ENCODE results near the gene ACSF2. TPM values are rescaled to one million over a fixed set of nuclear protein-coding genes. Genes with fewer than 3 reads are reported as not detected.

Gene ACSF2
- total and polyA plus RNA-seq, 2 of the 13 experiments (the other 11 are each of a cell fraction or from before 2014, with no cell fraction given): 87.3 to 109 TPM

DNA sequence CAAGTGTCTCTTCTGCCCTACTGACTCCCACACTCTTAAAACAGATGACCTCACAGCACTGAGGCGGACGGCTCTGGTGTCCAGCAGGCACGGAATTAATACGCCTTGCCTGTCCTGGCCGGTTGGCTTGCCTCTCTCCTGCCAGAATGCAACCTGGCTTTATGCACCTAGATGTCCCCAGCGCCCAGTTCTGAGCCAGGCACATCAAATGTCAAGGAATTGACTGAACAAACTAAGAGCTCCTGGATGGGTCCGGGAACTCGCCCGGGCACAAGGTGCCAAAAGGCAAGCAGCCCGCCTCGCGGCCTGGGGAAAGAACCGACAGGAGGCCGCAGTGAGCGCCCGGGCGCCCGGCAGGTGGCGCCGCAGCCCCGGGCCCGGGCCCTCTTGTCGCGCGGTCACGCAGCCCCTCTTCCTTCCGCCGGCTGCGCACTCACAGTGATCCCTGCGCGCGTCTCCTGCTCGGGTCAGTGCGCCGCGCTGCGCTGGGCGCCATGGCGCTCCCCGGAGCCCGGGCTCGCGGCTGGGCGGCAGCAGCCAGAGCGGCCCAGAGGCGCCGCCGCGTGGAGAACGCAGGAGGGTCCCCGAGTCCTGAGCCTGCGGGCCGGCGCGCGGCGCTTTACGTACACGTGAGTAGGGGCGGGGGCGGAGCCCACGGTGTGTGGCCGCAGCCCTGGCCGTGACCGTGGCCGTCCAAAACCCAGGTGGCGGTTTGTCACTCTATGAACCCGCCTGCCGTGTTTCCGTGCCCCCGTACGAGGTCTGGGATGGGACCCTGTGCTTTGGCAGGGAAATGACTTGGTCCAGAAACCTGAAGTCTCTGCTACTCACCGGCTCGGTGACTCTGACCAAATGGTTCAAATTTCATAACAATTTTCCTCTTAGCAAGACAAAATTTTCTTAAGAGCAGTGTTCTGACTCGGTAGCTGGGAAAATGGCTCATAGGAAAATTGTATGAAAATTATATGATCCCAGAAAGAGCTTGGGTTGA is 52.7 kb downstream of the ACSF2 start, which contains the start of gene RSAD1 (continued):
- TF ChIP-seq SMAD1 (CRISPR knock-in tag; IDR thresholded peaks at IDR 0.05; ENCODE audit: borderline replicate concordance, low read depth) (peak; percentile 100), ZFAT (CRISPR knock-in tag; conservative IDR thresholded peaks at IDR 0.05) (no peak), ATAD3A (CRISPR knock-in tag; IDR thresholded peaks at IDR 0.05) (no peak), SIN3A (IDR thresholded peaks at IDR 0.05; ENCODE audit: borderline replicate concordance, low read depth, low read length) (peak; percentile 83), ZNF263 (CRISPR knock-in tag; IDR thresholded peaks at IDR 0.05) (peak; percentile 76), AKAP8 (CRISPR knock-in tag; IDR thresholded peaks at IDR 0.05) (peak; percentile 91; the same call in 1 of the 2 replicates), ZMYM2 (CRISPR knock-in tag; IDR thresholded peaks at IDR 0.05) (0 out of 2 replicates have a peak, but pooled peaks have one; percentile 18), ZNF430 (CRISPR knock-in tag; IDR thresholded peaks at IDR 0.05) (peak; percentile 74; the same call in 1 of the 2 replicates), ZC3H13 (CRISPR knock-in tag; IDR thresholded peaks at IDR 0.05) (no peak), KDM5B (CRISPR knock-in tag; IDR thresholded peaks at IDR 0.05; ENCODE audit: borderline replicate concordance) (peak; percentile 91; the same call in 1 of the 2 replicates), HOXA5 (CRISPR knock-in tag; IDR thresholded peaks at IDR 0.05) (peak; percentile 82), HES4 (CRISPR knock-in tag; IDR thresholded peaks at IDR 0.05; ENCODE audit: borderline replicate concordance) (no peak; the same call in 1 of the 2 replicates), ZNF772 (CRISPR knock-in tag; IDR thresholded peaks at IDR 0.05) (peak; percentile 83), TCF7L2 (IDR thresholded peaks at IDR 0.05; ENCODE audit: low read depth, low read length) (no peak)
- TF ChIP-seq, protein P1, sequence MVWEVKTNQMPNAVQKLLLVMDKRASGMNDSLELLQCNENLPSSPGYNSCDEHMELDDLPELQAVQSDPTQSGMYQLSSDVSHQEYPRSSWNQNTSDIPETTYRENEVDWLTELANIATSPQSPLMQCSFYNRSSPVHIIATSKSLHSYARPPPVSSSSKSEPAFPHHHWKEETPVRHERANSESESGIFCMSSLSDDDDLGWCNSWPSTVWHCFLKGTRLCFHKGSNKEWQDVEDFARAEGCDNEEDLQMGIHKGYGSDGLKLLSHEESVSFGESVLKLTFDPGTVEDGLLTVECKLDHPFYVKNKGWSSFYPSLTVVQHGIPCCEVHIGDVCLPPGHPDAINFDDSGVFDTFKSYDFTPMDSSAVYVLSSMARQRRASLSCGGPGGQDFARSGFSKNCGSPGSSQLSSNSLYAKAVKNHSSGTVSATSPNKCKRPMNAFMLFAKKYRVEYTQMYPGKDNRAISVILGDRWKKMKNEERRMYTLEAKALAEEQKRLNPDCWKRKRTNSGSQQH (CRISPR knock-in tag; IDR thresholded peaks at IDR 0.05; ENCODE audit: low read depth): peak; percentile 90
- TF ChIP-seq, protein P2, sequence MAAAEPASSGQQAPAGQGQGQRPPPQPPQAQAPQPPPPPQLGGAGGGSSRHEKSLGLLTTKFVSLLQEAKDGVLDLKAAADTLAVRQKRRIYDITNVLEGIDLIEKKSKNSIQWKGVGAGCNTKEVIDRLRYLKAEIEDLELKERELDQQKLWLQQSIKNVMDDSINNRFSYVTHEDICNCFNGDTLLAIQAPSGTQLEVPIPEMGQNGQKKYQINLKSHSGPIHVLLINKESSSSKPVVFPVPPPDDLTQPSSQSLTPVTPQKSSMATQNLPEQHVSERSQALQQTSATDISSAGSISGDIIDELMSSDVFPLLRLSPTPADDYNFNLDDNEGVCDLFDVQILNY (CRISPR knock-in tag; conservative IDR thresholded peaks at IDR 0.05): peak; percentile 55
- TF ChIP-seq, protein P3, sequence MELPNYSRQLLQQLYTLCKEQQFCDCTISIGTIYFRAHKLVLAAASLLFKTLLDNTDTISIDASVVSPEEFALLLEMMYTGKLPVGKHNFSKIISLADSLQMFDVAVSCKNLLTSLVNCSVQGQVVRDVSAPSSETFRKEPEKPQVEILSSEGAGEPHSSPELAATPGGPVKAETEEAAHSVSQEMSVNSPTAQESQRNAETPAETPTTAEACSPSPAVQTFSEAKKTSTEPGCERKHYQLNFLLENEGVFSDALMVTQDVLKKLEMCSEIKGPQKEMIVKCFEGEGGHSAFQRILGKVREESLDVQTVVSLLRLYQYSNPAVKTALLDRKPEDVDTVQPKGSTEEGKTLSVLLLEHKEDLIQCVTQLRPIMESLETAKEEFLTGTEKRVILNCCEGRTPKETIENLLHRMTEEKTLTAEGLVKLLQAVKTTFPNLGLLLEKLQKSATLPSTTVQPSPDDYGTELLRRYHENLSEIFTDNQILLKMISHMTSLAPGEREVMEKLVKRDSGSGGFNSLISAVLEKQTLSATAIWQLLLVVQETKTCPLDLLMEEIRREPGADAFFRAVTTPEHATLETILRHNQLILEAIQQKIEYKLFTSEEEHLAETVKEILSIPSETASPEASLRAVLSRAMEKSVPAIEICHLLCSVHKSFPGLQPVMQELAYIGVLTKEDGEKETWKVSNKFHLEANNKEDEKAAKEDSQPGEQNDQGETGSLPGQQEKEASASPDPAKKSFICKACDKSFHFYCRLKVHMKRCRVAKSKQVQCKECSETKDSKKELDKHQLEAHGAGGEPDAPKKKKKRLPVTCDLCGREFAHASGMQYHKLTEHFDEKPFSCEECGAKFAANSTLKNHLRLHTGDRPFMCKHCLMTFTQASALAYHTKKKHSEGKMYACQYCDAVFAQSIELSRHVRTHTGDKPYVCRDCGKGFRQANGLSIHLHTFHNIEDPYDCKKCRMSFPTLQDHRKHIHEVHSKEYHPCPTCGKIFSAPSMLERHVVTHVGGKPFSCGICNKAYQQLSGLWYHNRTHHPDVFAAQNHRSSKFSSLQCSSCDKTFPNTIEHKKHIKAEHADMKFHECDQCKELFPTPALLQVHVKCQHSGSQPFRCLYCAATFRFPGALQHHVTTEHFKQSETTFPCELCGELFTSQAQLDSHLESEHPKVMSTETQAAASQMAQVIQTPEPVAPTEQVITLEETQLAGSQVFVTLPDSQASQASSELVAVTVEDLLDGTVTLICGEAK (IDR thresholded peaks at IDR 0.05): no peak
- TF ChIP-seq, protein P3 (CRISPR knock-in tag; IDR thresholded peaks at IDR 0.05): peak; percentile 79

Data from HepG2 (cell line).